Keratinocyte (primary cell): Measurements from ENCODE around the gene JAZF1.

Experiments
- CTCF ChIP-seq, 3 experiments: IDR thresholded peaks in 1 of 3; conservative IDR thresholded peaks in 1 of 3; optimal IDR thresholded peaks in 1 of 3; 2 replicates in 2 of 3; 3 replicates in 1 of 3; pipeline versions ENCODE3 to v1.5.1; 2011; ENCODE audit warnings: low read length in 3 of 3, mild to moderate bottlenecking in 3 of 3, moderate library complexity in 2 of 3, control low read depth in 1 of 3, inconsistent platforms in 1 of 3; ENCODE audit not compliant: insufficient read depth in 2 of 3; ENCODE audit errors: extremely low read depth in 1 of 3
- EZH2 ChIP-seq: IDR thresholded peaks from one replicate; pipeline ENCODE4 v1.6.1; 2012; ENCODE audit warnings: inconsistent platforms, mild to moderate bottlenecking, low read length, moderate library complexity

- TF ChIP-seq EZH2 (no peak), CTCF (optimal IDR thresholded peaks at IDR 0.05 in 1 of 3, IDR thresholded peaks at IDR 0.05 in 1 of 3, conservative IDR thresholded peaks at IDR 0.05 in 1 of 3; ENCODE audit: extremely low read depth in 1 of 3, insufficient read depth in 2 of 3, low read length in 3 of 3) (no peak)
Observed at GRCh38 chr7:28157076-28157745, 23.4 kb downstream of the JAZF1 start.
